OCI-LY3 (cell line): ENCODE measurements around the gene FURIN.

Source experiments
- EZH2phosphoT487 ChIP-seq: fragments of 200-600 bp; shearing (Covaris generic); IDR thresholded peaks from 2 replicates; pipeline ENCODE4 v1.6.1; 2018; ENCODE audit warnings: antibody characterized with exemption, mixed run types, low read depth
- TF ChIP-seq, protein P1 (sequence below): fragments of 200-600, 300-600 bp; sonication (generic); IDR thresholded peaks from 2 replicates; pipeline ENCODE4 v1.5.1; 2014; ENCODE audit warnings: antibody characterized with exemption, low read length, low read depth

GRCh38 chr15:90884719-90885431, 16.5 kb downstream of the FURIN start:
- TF ChIP-seq, protein P1, sequence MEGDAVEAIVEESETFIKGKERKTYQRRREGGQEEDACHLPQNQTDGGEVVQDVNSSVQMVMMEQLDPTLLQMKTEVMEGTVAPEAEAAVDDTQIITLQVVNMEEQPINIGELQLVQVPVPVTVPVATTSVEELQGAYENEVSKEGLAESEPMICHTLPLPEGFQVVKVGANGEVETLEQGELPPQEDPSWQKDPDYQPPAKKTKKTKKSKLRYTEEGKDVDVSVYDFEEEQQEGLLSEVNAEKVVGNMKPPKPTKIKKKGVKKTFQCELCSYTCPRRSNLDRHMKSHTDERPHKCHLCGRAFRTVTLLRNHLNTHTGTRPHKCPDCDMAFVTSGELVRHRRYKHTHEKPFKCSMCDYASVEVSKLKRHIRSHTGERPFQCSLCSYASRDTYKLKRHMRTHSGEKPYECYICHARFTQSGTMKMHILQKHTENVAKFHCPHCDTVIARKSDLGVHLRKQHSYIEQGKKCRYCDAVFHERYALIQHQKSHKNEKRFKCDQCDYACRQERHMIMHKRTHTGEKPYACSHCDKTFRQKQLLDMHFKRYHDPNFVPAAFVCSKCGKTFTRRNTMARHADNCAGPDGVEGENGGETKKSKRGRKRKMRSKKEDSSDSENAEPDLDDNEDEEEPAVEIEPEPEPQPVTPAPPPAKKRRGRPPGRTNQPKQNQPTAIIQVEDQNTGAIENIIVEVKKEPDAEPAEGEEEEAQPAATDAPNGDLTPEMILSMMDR, result no peak
- TF ChIP-seq EZH2phosphoT487, result no peak
